Activated CD8-positive, alpha-beta T cell treated with anti-CD3 and anti-CD28 coated beads, Interleukin-2, amount 10 ng/mL, durations not matched to agents 7 days and 5 days (primary cell): ENCODE data around the gene SNX33. TPM values are rescaled to one million over a fixed set of nuclear protein-coding genes. Genes with fewer than 3 reads are reported as not detected.
"Not testable (repeated sequence)": the region's sequence is repeated elsewhere in the genome, so short reads cannot be mapped to it uniquely, and the experiment has no call there.

Experiments used
- ATAC-seq: fragments of 150-1000 bp; cut with Tn5 transposase; one replicate; pipeline ENCODE4 v1.10.0; 2021; ENCODE audit warnings: moderate library complexity
- CTCF ChIA-PET: fragments of 350-600 bp; sonication (Branson Sonifier 250); formaldehyde crosslinking; loops from one replicate; lab custom pipeline; 2021; ENCODE audit warnings: antibody characterized with exemption; lab: Charles Lee
- POLR2A ChIA-PET: fragments of 350-600 bp; sonication (Branson Sonifier 250); formaldehyde crosslinking; loops from one replicate; lab custom pipeline; 2021; ENCODE audit warnings: antibody characterized with exemption; lab: Charles Lee
- DNase-seq: peaks from one replicate; pipeline ENCODE4 v3.0.0-alpha.2; 2020
- H3K27ac Mint-ChIP-seq: one replicate; pipeline ENCODE4 v1.8.0; 2021; ENCODE audit warnings: mild to moderate bottlenecking, mixed read lengths
- H3K27me3 Mint-ChIP-seq: one replicate; pipeline ENCODE4 v1.8.0; 2021; ENCODE audit warnings: low read depth, mixed read lengths
- H3K36me3 Mint-ChIP-seq: one replicate; pipeline ENCODE4 v1.8.0; 2021; ENCODE audit warnings: low read depth, mixed read lengths
- H3K4me1 Mint-ChIP-seq: one replicate; pipeline ENCODE4 v1.8.0; 2021; ENCODE audit warnings: low read depth, mixed read lengths
- H3K4me3 Mint-ChIP-seq: one replicate; pipeline ENCODE4 v1.8.0; 2021; ENCODE audit warnings: mild to moderate bottlenecking, mixed read lengths
- H3K9me3 Mint-ChIP-seq: one replicate; pipeline ENCODE4 v1.8.0; 2022; ENCODE audit warnings: mixed read lengths; ENCODE audit not compliant: insufficient read depth
- total RNA-seq, 2 experiments: library from RNA; stranded (reverse); gene quantifications; one replicate each; pipeline ENCODE4 v1.2.3, GENCODE V29; 2021

Gene SNX33
- total RNA-seq, 2 experiments from 2014 or later, result 0.55 to 0.70 TPM

DNA sequence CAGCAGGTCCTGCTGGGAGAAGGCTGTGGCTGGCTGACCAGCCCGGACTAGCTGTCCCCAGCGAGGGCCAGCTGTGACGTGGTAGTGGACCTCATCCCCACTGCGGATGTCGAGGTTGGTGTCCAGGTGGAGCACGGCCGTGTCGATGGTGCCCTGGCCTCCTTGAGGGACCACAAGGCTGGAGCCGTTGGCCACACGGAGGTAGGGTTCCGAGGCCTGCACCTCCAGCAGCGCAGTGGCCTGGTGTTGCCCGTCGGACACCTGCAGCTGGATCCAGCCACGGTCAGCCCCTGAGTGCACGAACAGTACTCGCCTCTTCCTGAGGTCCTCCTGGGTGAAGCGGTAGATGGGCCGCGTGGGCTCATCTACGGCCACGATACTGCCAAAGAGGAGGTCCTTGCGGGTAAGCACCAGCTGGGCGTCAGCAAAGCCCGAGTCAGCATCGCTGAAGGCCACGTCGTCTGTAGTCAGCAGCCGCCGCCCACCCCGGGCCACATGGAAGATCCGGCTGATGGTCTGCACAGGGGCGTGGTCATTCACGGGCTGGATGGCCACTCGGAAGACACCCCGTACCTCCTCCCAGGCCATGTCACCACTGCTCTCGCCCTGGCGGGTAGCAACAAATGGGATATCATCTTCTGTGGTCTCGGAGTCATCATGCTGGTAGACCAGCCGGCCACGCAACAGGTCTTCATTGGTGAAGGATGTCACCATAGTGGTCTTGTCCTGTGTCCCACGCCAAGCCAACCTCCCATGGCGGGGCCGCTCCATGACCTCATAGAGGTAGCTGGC lies 40.0 kb downstream of the SNX33 start:
- H3K4me1 Mint-ChIP-seq, result peaks cover 7% of the 10 kb centered on the region

GRCh38 chr15:75688278-75688557 lies 40.5 kb downstream of the SNX33 start:
- Mint-ChIP-seq H3K4me3 (no peak overlapping the region), H3K27me3 (peaks cover 6% of the 10 kb centered on the region)

More for the DNA sequence above, 40.0 kb downstream of the SNX33 start:
- POLR2A ChIA-PET, result interaction anchor here (0.6 kb wide), 1 partner anchor 91 kb away, joined by 3 read pairs; no protein-coding TSS in a partner anchor
- Mint-ChIP-seq H3K9me3 (no peaks in the 10 kb centered on the region), H3K36me3 (no peaks in the 10 kb centered on the region), H3K27ac (no peak overlapping the region), H3K4me3 (no peak overlapping the region), H3K27me3 (peaks cover 6% of the 10 kb centered on the region)
- ATAC-seq (no peak), DNase-seq (no peak)
- CTCF ChIA-PET, result interaction anchor here (1.9 to 4.1 kb wide), 2 partner anchors 36 to 114 kb away, joined by 7 to 30 read pairs; a partner anchor contains a TSS

DNA sequence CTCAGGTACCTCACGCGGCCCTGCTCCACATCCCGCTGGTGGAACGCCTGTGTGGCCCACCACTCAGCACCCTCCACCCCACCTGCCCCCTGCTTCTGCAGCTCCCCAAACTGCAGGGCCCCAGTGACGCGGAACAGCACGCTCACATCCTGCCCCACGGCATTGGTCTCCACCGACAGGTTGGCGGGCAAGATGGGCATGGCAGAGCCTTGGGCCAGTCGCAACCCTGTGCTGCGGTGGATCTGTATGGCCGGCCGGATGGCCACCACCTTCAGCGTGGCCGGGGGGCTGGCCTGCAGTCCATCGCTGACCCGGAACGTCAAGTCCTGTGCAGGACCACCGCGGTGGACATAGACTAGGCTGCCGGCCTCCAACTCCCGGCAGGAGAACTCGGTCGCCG lies 41.1 kb downstream of the SNX33 start:
- ChIA-PET POLR2A (no interaction called here), CTCF (no interaction called here)
- Mint-ChIP-seq H3K4me1 (peaks cover 13% of the 10 kb centered on the region), H3K4me3 (no peak overlapping the region), H3K27ac (no peak overlapping the region), H3K36me3 (no peaks in the 10 kb centered on the region), H3K9me3 (no peaks in the 10 kb centered on the region), H3K27me3 (peaks cover 6% of the 10 kb centered on the region)
- ATAC-seq (no peak), DNase-seq (no peak)

More at GRCh38 chr15:75688278-75688557, 40.5 kb downstream of the SNX33 start:
- Mint-ChIP-seq H3K9me3 (no peaks in the 10 kb centered on the region), H3K36me3 (no peaks in the 10 kb centered on the region), H3K27ac (no peak overlapping the region), H3K4me1 (peaks cover 11% of the 10 kb centered on the region)
- ChIA-PET POLR2A (no interaction called here), CTCF (no interaction called here)
- ATAC-seq, result no peak
- no peak for DNase-seq

GRCh38 chr15:75689429-75689828 lies 41.7 kb downstream of the SNX33 start:
- H3K9me3 Mint-ChIP-seq, ATAC-seq, CTCF ChIA-PET, H3K4me3 Mint-ChIP-seq, DNase-seq, H3K36me3 Mint-ChIP-seq, H3K27me3 Mint-ChIP-seq, H3K27ac Mint-ChIP-seq, POLR2A ChIA-PET: not testable (repeated sequence)
- peaks cover 18% of the 10 kb centered on the region for H3K4me1 Mint-ChIP-seq

DNA sequence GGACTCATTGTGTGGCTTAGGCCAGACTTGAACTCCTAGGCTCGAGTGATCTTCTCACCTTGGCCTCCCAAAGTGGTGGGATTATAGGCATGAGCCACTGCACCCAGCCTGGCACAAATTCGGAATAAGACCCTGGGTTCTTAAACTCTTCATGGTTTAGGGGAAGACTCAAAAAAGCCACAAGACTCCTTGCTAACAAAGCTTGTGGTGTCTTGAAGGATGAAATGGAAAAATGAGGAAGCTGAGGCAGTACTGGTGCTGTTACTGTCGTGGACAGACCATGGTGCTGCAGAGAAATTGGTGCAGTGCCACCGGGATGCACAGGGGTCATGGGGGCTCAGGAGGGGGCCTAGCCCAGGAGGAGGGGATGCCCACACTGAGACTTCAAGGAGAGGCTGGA lies 44.6 kb downstream of the SNX33 start:
- POLR2A ChIA-PET, H3K36me3 Mint-ChIP-seq, H3K27ac Mint-ChIP-seq, ATAC-seq, H3K9me3 Mint-ChIP-seq, DNase-seq, H3K4me3 Mint-ChIP-seq, CTCF ChIA-PET, H3K27me3 Mint-ChIP-seq: not testable (repeated sequence)
- peaks cover 33% of the 10 kb centered on the region for H3K4me1 Mint-ChIP-seq

DNA sequence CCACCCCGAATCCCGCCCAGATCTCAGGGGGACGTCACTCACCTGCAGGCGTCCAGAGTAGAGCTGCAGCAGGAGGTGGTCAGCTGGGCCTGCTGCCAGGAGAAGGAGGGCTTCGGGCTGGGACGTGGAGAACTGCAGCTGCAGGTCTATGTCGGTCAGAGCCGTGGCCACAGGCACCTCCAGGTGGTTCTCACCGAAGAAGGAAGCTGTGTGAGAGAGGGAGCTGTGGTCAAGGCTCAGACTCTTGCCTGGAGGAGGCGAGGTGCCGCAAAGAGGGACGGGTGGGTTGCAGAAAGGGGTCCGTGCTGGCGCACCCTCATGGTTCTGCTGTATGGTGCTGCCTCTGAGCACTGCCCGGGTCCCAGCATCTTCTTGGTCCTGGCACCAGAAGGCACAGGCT lies 45.3 kb downstream of the SNX33 start:
- DNase-seq, POLR2A ChIA-PET, H3K4me3 Mint-ChIP-seq, H3K9me3 Mint-ChIP-seq, H3K36me3 Mint-ChIP-seq, H3K27ac Mint-ChIP-seq, H3K27me3 Mint-ChIP-seq, ATAC-seq: not testable (repeated sequence)
- CTCF ChIA-PET, result interaction anchor here (1.2 kb wide), 1 partner anchor 56 kb away, joined by 4 read pairs; no protein-coding TSS in a partner anchor
- peaks cover 33% of the 10 kb centered on the region for H3K4me1 Mint-ChIP-seq

- POLR2A ChIA-PET, result no interaction called here
- CTCF ChIA-PET, result interaction anchor here (0.7 to 1.2 kb wide), 3 partner anchors 7 to 108 kb away, joined by 3 to 4 read pairs (median 4); no protein-coding TSS in a partner anchor
- no peaks in the 10 kb centered on the region for H3K36me3 Mint-ChIP-seq
- peaks cover 33% of the 10 kb centered on the region for H3K4me1 Mint-ChIP-seq
- no peak for DNase-seq
- H3K27ac Mint-ChIP-seq, result no peak overlapping the region
- H3K9me3 Mint-ChIP-seq, result no peaks in the 10 kb centered on the region
- H3K4me3 Mint-ChIP-seq, result no peak overlapping the region
- peaks cover 6% of the 10 kb centered on the region for H3K27me3 Mint-ChIP-seq
- ATAC-seq, result no peak
Observed at GRCh38 chr15:75693501-75694240, 46.0 kb downstream of the SNX33 start.

DNA sequence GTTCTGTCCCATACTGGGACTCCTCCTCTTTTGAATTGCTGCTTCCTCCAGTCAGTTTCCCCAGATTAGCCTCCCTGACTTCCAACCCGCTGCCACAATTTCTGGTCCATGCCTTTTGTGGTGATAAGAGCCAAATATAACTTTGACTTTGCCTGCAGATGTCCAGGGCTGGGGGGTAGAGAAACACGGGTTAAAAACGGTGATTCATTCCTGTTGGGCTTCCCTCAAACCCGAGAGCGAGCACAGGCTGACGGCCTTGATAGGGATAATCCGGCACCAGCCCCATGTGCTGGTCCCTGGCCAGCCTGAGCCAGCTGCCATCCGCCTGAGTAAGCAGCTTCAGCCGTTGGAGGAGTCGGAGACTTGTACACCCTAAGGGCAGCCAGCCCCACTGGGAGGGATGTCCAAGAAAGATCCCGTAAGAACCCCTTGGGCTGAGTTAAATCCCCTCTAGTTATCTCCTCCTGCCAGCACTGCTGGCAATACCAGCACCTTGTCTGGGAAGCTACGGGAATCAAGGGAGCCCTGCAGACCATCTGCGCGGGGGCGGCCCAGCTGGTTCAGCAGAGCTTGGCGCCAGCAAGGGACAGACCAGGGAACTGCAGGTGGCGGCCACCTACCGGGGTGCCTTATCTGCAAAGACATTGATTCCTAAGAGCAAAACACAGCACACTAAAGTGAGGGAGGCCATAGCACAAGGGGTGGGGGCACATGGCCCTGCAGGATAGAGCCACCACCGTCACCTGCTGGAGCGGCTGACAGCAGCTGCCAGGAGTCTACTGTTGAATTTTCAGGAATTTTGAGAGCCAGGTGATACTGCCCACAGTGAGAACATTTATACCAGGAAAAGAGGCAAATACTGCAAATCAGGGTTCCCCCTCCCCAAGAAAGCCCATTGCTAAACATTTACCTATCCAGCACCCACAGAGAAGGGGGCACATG lies 46.8 kb downstream of the SNX33 start:
- Mint-ChIP-seq H3K4me1 (peaks cover 39% of the 10 kb centered on the region), H3K36me3 (no peaks in the 10 kb centered on the region), H3K27ac (peak overlapping the region; percentile 74), H3K9me3 (no peaks in the 10 kb centered on the region), H3K27me3 (peaks cover 6% of the 10 kb centered on the region), H3K4me3 (no peak overlapping the region)
- ChIA-PET POLR2A (no interaction called here), CTCF (interaction anchor here (0.7 to 1.2 kb wide), 3 partner anchors 8 to 107 kb away, joined by 3 to 4 read pairs (median 4); no protein-coding TSS in a partner anchor)
- no peak for DNase-seq
- ATAC-seq, result no peak

- Mint-ChIP-seq H3K4me1 (peaks cover 43% of the 10 kb centered on the region), H3K27me3 (peaks cover 6% of the 10 kb centered on the region), H3K27ac (peak overlapping the region; percentile 74), H3K36me3 (no peaks in the 10 kb centered on the region), H3K4me3 (no peak overlapping the region), H3K9me3 (no peaks in the 10 kb centered on the region)
- DNase-seq (peak; percentile 31), ATAC-seq (no peak)
- ChIA-PET CTCF (interaction anchor here (1.2 kb wide), 1 partner anchor 9 kb away, joined by 4 read pairs; no protein-coding TSS in a partner anchor), POLR2A (no interaction called here)
Observed at GRCh38 chr15:75695220-75695619, 47.5 kb downstream of the SNX33 start.

DNA sequence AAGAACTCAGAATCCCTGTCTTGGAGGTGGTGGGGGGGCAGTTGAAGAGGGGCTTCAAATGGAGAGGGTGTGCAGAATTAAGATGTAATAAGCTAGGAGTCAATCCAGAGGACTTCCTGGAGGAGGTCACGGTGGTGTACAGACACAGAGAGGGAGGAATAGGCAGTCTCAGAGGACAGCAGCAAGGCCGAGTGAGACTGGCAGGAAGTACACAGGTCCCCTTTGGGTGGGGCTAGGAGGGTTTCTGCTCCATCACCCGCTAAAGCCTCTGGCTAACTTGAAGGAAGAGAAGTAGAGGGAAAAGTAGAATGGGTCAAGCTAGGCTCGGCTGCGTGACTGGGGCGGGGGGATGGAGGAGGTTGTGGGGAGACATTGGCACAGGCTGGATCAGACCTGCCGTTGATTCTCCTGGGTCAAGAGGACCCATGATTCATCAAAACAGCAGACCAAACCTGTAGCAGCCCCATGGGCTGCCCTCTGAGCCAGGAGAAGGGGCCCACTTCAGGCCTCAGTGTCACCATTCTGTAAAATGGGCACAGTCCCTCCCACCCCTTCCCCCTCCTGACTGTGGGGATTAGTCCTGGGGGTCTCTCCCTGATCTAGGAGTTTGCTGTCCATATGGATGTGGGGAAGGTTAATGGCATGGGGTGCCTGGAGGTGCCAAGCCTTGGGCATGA lies 48.1 kb downstream of the SNX33 start:
- POLR2A ChIA-PET, result no interaction called here
- H3K27ac Mint-ChIP-seq, result peak overlapping the region; percentile 42
- H3K27me3 Mint-ChIP-seq, result peaks cover 6% of the 10 kb centered on the region

GRCh38 chr15:75696311-75696720 lies 48.6 kb downstream of the SNX33 start:
- POLR2A ChIA-PET, result no interaction called here
- Mint-ChIP-seq H3K9me3 (no peaks in the 10 kb centered on the region), H3K36me3 (no peaks in the 10 kb centered on the region), H3K4me3 (no peak overlapping the region), H3K4me1 (peaks cover 43% of the 10 kb centered on the region), H3K27me3 (peaks cover 6% of the 10 kb centered on the region), H3K27ac (no peak overlapping the region)
- DNase-seq, result no peak
- no peak for ATAC-seq
- CTCF ChIA-PET, result no interaction called here

More for the DNA sequence above, 48.1 kb downstream of the SNX33 start:
- H3K36me3 Mint-ChIP-seq, result no peaks in the 10 kb centered on the region
- no peak for ATAC-seq
- no peak overlapping the region for H3K4me3 Mint-ChIP-seq
- H3K4me1 Mint-ChIP-seq, result peaks cover 43% of the 10 kb centered on the region
- no peak for DNase-seq
- CTCF ChIA-PET, result no interaction called here
- H3K9me3 Mint-ChIP-seq, result no peaks in the 10 kb centered on the region
